ENCODE measurements around the gene PSMA2. TPM values are rescaled to one million over a fixed set of nuclear protein-coding genes. Genes with fewer than 3 reads are reported as not detected.

Gene PSMA2
- total RNA-seq, 4 donors from 2014 or later: 178 to 246 (median 209) TPM

DNA sequence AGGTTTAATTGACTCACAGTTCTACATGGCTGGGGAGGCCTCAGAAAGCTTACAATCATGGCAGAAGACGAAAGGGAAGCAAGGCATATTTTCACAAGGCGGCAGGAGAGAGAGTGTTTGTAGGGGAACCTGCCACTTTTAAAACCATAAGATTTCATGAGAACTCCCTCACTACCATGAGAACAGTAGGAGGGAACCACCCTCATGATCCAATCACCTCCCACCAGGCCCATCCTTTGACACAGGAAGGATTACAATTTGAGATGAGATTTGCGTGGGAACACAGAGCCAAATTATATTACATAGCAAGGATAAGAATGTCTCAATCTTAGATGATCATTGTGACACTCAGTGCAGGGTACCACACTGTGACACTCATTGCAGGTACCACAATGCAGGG, 44.4 kb upstream of the PSMA2 start:
- no peaks in the 10 kb centered on the region for H3K36me3 ChIP-seq
- intact Hi-C loops (cut with DNase I; ENCODE audit: low total_unique reads): no loop called here
- no peak overlapping the region for H3K4me3 ChIP-seq
- in situ Hi-C loops (cut with MboI; ENCODE audit: low sequenced_read_pairs in 4 of 4): no loop called here
- H3K27ac ChIP-seq: no peak overlapping the region
- ATAC-seq (no peak), DNase-seq (no peak)
- no peaks in the 10 kb centered on the region for H3K4me1 ChIP-seq
- no peak for TF ChIP-seq POLR2A (IDR thresholded peaks at IDR 0.05)
- TF ChIP-seq, protein P1, sequence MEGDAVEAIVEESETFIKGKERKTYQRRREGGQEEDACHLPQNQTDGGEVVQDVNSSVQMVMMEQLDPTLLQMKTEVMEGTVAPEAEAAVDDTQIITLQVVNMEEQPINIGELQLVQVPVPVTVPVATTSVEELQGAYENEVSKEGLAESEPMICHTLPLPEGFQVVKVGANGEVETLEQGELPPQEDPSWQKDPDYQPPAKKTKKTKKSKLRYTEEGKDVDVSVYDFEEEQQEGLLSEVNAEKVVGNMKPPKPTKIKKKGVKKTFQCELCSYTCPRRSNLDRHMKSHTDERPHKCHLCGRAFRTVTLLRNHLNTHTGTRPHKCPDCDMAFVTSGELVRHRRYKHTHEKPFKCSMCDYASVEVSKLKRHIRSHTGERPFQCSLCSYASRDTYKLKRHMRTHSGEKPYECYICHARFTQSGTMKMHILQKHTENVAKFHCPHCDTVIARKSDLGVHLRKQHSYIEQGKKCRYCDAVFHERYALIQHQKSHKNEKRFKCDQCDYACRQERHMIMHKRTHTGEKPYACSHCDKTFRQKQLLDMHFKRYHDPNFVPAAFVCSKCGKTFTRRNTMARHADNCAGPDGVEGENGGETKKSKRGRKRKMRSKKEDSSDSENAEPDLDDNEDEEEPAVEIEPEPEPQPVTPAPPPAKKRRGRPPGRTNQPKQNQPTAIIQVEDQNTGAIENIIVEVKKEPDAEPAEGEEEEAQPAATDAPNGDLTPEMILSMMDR (IDR thresholded peaks at IDR 0.05 in 4 of 5, conservative IDR thresholded peaks at IDR 0.05 in 1 of 5): no peak
- no peaks in the 10 kb centered on the region for H3K9me3 ChIP-seq
- H3K27me3 ChIP-seq: no peaks in the 10 kb centered on the region

DNA sequence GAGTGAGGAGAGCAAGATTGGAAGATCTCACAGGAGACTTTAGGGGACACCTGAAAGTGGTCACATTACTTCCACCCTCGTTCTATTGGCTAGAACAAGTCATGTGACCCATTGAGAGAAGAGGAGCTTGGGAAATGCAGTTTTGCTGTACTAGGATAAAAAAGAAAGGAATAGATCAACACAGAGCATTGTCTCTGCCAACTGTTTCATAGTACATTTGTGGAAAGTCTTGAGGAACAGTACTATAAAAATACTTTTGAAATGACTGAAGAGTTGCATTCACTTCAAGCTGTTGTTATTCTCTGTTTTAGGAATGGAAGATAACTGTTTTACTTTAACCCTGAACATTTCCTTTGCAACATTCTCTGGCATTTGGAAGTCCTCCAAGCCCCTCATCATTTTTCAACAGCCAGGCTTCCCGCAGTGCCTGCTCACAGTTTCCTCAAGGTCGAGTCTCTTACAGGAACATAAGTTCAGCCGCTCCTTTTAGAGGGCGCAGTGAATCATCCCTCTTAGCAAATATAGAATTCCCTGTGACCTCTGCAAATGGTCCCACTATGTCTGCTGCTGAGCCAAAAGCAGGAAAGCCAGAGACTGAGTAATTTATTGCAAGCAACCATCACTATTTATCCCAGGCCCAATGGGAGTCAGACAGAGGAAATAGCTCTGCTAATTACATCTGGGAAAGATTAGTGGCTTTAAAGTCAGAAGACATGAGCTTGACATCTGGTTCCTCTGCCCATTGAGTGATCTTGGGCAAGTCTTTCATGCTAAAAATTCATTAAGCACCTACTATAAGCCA, 40.9 kb upstream of the PSMA2 start:
- Histone ChIP-seq H3K36me3 (no peaks in the 10 kb centered on the region), H3K4me3 (no peak overlapping the region), H3K9me3 (no peaks in the 10 kb centered on the region), H3K27me3 (no peaks in the 10 kb centered on the region), H3K4me1 (no peaks in the 10 kb centered on the region), H3K27ac (peak overlapping the region in 1 of 4 donors; percentile 23)
- intact Hi-C loops (cut with DNase I; ENCODE audit: low total_unique reads) (no loop called here), in situ Hi-C loops (cut with MboI; ENCODE audit: low sequenced_read_pairs in 4 of 4) (no loop called here)
- TF ChIP-seq, protein P1 (IDR thresholded peaks at IDR 0.05 in 4 of 5, conservative IDR thresholded peaks at IDR 0.05 in 1 of 5): no peak
- TF ChIP-seq POLR2A (IDR thresholded peaks at IDR 0.05): no peak
- ATAC-seq (peak in 1 of 2 donors; percentile 65), DNase-seq (no peak)

DNA sequence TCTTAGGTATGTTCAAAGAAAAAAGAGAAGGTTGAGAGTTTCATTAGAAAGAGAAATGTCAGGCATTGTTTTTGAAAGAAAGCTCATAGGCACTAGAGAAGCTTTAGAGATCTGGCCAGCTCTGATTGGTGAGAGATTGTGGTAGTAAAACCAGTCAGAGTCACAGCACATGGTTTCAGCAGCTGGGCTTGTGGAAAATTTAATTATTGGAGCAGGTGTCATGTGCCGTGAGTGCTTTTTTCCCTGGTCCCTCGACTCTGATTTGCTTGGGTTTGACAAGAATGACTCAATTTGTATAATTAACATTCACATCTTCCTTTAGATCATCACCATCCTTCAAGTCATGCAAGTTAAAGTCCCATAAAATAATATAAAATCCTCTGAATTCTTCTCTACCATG, 35.4 kb upstream of the PSMA2 start:
- ATAC-seq (no peak), DNase-seq (no peak)
- no peaks in the 10 kb centered on the region for H3K4me1 ChIP-seq
- H3K9me3 ChIP-seq: no peaks in the 10 kb centered on the region
- intact Hi-C loops (cut with DNase I; ENCODE audit: low total_unique reads): no loop called here
- TF ChIP-seq, protein P1 (IDR thresholded peaks at IDR 0.05 in 4 of 5, conservative IDR thresholded peaks at IDR 0.05 in 1 of 5): no peak
- TF ChIP-seq POLR2A (IDR thresholded peaks at IDR 0.05): no peak
- in situ Hi-C loops (cut with MboI; ENCODE audit: low sequenced_read_pairs in 4 of 4): no loop called here
- H3K27ac ChIP-seq: no peak overlapping the region
- H3K27me3 ChIP-seq: no peaks in the 10 kb centered on the region
- H3K36me3 ChIP-seq: no peaks in the 10 kb centered on the region
- H3K4me3 ChIP-seq: no peak overlapping the region

DNA sequence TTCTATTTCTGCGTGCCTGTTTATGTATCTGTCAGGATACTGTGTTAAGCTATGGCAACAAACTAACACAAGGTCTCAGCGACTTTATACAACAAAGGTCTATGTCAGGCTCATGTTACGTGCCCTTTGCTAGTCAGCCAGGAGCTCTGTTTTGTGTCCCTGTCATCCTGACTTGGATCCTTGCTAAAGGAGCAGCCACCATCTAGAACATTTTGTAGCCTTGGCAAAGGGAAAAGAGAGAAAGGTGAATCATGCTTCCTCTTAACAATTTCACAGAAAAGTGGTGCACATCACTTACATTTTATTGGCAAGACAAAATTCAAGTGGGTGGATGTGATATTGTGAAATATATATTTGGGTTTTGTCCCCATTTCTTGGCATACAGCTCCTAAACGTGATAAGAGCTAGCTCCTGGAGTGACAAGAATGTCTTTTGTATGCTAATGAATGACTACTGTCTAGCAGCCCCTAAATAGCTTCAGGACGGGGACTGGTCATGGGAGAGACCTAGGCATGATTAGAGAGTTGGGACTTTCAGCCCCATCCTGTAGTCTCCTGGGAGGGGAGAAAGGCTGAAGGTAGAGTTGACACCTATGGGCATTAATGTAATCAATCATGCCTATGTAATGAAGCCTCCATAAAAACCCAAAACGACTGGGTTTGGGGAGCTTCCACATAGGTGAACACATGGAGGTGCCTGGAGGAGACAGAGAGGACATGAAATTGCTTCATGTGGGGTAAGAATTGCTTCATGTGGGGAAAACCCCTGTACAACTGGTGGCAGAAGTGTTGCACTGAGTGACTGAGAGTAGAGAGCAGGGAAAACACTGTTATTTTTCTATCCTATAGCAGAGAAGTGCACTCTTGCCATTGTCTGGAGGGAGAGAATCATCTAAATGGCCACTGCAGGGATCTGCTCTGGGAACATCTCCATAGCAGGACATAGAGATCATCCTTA, 33.2 kb upstream of the PSMA2 start:
- Histone ChIP-seq H3K36me3 (no peaks in the 10 kb centered on the region), H3K27ac (no peak overlapping the region), H3K4me1 (no peaks in the 10 kb centered on the region), H3K9me3 (no peaks in the 10 kb centered on the region), H3K4me3 (no peak overlapping the region), H3K27me3 (no peaks in the 10 kb centered on the region)
- ATAC-seq: no peak
- in situ Hi-C loops (cut with MboI; ENCODE audit: low sequenced_read_pairs in 4 of 4): no loop called here
- no peak for DNase-seq
- intact Hi-C loops (cut with DNase I; ENCODE audit: low total_unique reads): no loop called here
- TF ChIP-seq, protein P1 (IDR thresholded peaks at IDR 0.05 in 4 of 5, conservative IDR thresholded peaks at IDR 0.05 in 1 of 5): no peak
- TF ChIP-seq POLR2A (IDR thresholded peaks at IDR 0.05): no peak

Data from gastrocnemius medialis (tissue), 4 donors.